ENCODE results near the gene TTC33.
A peak's percentile ranks its signal among the peaks of the same experiment; 100 is the strongest.
"Not testable (repeated sequence)": the region's sequence is repeated elsewhere in the genome, so short reads cannot be mapped to it uniquely, and the experiment has no call there.

Gene TTC33

GRCh38 chr5:40679148-40679912 is 76.4 kb downstream of the TTC33 start:
- peak; percentile 95 for DNase-seq

DNA sequence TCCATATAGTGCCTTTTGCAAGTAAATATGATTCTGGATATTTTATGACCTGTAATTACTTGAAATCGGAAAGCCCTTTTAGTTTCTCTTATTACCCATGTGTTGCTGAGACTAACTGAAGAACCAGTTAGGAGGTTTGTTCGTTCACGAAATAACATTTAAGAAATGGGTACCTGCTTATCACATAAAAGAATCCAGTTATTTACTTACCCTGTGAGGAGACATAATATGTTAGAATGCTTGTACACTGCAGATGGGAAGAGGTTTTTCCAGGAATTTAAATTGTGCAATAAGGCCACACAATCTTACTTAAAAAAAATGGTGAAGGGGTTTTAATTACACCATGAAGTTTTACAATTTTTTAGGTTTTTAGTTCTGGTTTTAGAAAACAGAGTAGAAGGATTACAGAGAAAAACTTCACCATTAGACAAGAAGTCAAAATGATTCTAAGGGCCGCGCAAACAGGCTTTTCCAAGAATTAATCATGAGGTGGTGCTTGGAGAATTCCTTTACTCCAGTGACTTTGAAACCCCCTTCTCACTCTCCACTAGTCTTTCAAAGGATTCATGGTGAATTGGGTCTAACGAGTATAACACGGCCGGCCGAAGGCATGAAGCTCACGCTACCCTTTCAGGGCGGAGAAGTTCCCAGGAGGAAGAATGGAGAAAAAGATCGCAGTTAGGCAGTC is 77.2 kb downstream of the TTC33 start:
- DNase-seq, result no peak

DNA sequence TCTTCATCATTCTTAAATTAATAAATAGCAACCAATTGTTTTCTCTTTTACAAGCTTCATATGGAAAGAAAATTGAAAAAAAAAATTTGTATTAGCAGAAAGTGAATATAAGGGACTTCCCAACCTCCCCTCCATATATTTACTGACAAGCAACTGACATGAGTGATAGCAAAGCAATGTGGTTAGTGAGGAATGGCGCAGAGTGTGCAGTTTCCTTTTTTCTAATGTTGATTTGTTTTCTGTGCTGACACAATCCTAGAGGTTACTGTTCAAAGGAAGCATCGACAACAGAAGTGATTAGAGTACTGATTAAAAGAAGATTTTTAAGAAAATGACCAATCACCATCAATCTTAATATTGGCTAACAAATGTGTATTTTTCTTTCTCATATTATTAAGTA is 77.7 kb downstream of the TTC33 start:
- peak; percentile 38 for DNase-seq

GRCh38 chr5:40677456-40677855 is 78.3 kb downstream of the TTC33 start:
- no peak for DNase-seq

- peak; percentile 27 for DNase-seq
Observed at GRCh38 chr5:40676613-40677343, 79.0 kb downstream of the TTC33 start.

GRCh38 chr5:40675396-40676133 is 80.2 kb downstream of the TTC33 start:
- peak; percentile 22 for DNase-seq

GRCh38 chr5:40674661-40675235 is 81.0 kb downstream of the TTC33 start:
- DNase-seq, result no peak

- no peak for DNase-seq
Observed at GRCh38 chr5:40672425-40672824, 83.3 kb downstream of the TTC33 start.

DNA sequence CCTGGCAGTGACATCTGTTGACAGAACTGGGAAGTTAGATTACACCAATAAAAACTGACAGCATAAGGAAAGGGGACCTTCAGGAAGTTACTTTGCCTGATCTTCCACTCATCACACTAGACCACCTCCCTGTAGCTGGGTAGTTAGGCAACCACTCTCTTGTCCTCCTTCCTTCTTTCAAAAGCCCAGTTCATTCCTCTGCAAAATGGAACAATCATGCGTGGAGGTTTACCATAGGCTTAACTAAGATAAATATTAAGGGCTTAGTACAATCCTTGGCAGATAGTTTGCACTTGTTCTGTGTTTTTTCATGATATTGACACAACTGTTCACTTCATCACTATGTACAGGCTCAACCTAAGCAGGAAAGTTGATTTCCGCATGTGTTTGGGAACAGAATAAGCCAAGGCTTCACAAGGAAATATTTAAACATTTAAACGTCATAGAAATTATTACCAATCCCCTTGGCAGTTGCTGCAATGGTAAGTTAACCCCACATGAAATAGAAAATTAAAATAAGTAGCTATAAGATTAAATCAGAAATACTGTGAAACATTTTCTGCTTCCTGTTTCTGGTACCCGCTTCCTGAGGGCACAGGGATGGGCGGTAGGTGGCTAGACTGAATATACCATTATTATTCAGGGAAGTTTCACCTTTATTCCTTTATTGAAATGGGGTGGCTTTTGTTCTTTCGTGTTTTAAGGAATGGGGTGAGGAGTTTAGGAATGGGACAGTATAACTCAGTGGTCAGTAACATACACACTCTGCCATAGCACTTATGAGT is 86.0 kb downstream of the TTC33 start:
- peak; percentile 13 for DNase-seq

DNA sequence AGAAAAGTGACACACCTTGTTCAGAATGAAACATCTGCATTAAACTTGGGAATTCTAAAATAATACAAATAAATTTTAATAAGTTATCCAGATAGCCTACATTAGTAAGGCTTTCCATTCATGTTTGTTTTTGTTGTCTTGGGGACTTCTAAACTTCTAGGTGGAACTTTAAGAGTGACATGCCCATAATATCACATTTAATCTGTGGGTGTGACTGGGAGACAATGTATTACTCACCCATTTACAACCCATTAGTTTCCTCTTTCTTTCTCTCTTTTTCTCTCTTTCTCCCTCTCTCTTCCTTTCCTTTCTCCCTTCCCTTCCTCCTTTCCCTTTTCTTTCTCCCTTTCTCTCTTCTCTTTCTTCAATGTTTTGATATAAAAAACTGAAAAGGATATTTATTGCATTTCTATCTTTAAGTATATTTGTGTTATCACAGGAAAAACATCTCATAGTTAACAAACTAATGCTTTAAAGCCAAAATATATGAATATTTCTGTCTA is 88.5 kb downstream of the TTC33 start:
- DNase-seq, result no peak

DNA sequence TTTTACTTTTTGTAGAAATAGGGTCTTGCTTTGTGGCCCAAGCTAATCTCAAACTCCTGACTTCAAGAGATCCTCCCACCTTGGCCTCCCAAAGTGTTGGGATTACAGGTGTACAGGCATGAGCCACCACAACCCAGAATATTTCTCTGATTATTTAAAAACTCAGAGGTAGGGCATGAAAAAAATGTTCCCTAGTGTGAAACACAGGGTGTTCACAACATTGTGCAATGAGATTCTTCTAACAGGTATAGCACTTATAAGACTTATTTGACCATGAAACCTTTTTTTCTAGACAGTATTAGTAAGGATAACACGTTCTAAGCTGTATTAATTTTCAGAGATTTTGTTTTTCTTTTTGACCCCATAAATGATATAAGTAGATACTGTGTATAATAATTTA is 89.1 kb downstream of the TTC33 start:
- DNase-seq, result no peak

- DNase-seq, result no peak
Observed at GRCh38 chr5:40665635-40666298, 90.0 kb downstream of the TTC33 start.

- DNase-seq, result no peak
Observed at GRCh38 chr5:40660751-40661150, 95.0 kb downstream of the TTC33 start.

DNA sequence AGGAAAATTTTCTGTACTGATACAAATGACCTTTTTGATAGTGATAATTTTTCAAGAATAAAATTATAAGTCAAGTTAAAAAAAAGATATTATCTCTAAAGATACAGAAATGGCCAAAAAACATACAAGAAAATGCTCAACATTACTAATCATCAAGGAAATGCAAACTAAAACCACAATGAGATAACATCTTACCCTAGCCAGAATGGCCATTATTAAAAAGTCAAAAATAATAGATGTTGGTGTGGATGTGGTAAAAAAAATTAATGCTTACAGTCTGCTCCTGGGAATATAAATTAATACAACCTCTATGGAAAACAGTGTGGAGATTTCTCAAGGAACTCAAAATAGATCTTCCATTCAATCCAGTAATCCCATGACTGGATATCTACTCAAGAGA is 99.0 kb downstream of the TTC33 start:
- DNase-seq, result no peak

DNA sequence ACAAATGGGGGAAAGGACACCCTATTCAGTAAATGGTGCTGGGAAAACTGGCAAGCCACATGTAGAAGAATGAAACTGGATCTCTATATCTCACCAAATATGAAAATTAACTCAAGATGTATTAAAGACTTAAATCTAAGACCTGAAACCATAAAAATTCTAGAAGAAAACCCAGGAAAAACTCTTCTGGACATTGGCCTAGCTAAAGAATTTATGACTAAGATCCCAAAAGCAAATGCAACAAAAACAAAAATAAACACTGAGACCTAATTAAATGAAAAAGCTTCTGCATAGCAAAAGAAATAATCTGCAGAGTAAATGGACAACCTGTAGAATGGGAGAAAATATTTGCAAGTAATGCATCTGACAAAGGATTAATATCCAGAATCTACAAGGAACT is 99.7 kb downstream of the TTC33 start:
- not testable (repeated sequence) for DNase-seq

- DNase-seq, result no peak
Observed at GRCh38 chr5:40655138-40655537, 100.6 kb downstream of the TTC33 start.

GRCh38 chr5:40654377-40654991 is 101.3 kb downstream of the TTC33 start:
- DNase-seq, result no peak

DNA sequence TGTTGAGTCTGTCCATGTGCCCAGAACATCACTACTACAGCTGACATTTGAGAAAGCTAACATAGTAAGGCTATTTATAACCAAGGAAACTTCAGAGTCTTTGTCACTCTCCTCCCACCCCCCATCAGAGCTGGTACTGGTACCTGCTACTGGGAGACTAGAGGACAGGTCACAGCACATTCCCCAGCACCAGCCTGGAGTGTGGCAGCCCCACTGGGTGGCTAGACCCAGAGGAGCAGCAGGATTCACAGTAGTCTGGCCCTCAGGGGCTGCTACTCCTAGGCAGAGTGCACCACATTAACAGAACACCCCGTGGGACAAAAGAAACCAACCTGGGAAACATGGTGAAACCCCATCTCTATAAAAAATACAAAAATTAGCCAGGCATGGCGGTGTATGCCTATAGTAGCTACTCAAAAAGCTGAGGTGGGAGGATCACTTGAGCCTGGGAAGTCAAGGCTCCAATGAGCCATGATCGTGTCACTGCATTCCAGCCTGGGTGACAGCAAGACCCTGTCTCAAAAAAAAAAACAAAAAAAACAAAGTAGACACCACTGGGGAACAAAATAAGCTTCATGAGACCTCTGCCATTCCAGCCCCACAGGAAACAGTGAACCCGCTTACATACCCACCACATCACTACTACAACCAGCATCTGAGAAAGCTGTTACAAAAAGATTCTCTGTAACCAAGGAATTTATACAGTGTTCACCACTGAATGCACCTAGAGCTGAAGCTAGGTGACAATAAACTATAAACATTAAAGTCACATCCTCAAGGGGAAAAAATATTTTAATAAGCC is 102.3 kb downstream of the TTC33 start:
- peak; percentile 35 for DNase-seq

- peak; percentile 30 for DNase-seq
Observed at GRCh38 chr5:40652441-40653220, 103.1 kb downstream of the TTC33 start.

All from CD4-positive, alpha-beta T cell treated with Interleukin-6 for 4 hours (primary cell).